HL-60 (cell line): Measurements from ENCODE around the gene HS3ST5.

Source experiments
- DNase-seq, 2 experiments: peaks; one replicate each; pipeline ENCODE4 v3.0.0-alpha.2; 2010 to 2020; ENCODE audit warnings: low read depth in 1 of 2, low spot score in 1 of 2
- H3K27ac ChIP-seq: fragments of 250-450 bp; sonication (Bioruptor Pico); replicated peaks from 2 replicates; pipeline ENCODE4 v1.5.1; 2020; ENCODE audit warnings: mild to moderate bottlenecking, moderate library complexity
- H3K27me3 ChIP-seq: fragments of 250-450 bp; sonication (Bioruptor Pico); 2 replicates; pipeline ENCODE4 v1.5.1; 2021; ENCODE audit warnings: mild to moderate bottlenecking, moderate library complexity; ENCODE audit not compliant: insufficient read depth, poor library complexity, severe bottlenecking
- H3K4me3 ChIP-seq: replicated peaks from 2 replicates; pipeline ENCODE4 v1.5.1; 2011; ENCODE audit warnings: mild to moderate bottlenecking, control low read depth, low read length; ENCODE audit not compliant: insufficient read depth
- GABPA ChIP-seq: IDR thresholded peaks from 2 replicates; pipeline ENCODE4 v1.6.1; 2012; ENCODE audit warnings: low read depth
- POLR2AphosphoS5 ChIP-seq: IDR thresholded peaks from 2 replicates; pipeline ENCODE4 v1.6.1; 2012; ENCODE audit warnings: low read depth
- SPI1 ChIP-seq: IDR thresholded peaks from 2 replicates; pipeline ENCODE4 v1.6.1; 2012; ENCODE audit warnings: low read depth, mild to moderate bottlenecking, borderline replicate concordance
- TF ChIP-seq, protein P1 (sequence below): IDR thresholded peaks from one replicate; pipeline ENCODE4 v1.5.1; 2011; ENCODE audit warnings: low read length, control low read depth, inconsistent platforms; ENCODE audit not compliant: insufficient read depth
- TF ChIP-seq, protein P2 (sequence below): IDR thresholded peaks from 2 replicates; pipeline ENCODE4 v1.6.1; 2012; ENCODE audit warnings: low read depth; ENCODE audit not compliant: insufficient replicate concordance

HS3ST5 gene

DNA sequence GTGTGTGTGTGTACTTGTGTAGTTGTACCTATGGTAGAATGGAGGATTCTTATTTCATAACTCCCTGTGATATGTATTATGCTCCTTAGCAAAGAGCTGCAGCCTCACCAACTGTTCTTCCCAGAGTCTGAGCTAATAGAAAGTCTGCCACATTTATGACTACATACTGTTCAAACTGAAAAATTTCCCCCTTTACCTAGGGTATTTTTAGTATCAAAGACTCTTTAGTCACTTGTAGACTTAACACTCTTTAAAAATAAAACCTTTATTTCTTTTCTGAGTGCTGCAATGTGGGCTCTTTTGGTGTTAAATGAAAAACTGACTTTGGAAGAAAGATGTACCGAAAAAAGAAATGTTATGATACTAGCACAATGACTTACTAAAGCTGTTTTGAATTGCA, 39.6 kb upstream of the HS3ST5 start:
- TF ChIP-seq, protein P1, sequence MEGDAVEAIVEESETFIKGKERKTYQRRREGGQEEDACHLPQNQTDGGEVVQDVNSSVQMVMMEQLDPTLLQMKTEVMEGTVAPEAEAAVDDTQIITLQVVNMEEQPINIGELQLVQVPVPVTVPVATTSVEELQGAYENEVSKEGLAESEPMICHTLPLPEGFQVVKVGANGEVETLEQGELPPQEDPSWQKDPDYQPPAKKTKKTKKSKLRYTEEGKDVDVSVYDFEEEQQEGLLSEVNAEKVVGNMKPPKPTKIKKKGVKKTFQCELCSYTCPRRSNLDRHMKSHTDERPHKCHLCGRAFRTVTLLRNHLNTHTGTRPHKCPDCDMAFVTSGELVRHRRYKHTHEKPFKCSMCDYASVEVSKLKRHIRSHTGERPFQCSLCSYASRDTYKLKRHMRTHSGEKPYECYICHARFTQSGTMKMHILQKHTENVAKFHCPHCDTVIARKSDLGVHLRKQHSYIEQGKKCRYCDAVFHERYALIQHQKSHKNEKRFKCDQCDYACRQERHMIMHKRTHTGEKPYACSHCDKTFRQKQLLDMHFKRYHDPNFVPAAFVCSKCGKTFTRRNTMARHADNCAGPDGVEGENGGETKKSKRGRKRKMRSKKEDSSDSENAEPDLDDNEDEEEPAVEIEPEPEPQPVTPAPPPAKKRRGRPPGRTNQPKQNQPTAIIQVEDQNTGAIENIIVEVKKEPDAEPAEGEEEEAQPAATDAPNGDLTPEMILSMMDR, result no peak
- TF ChIP-seq GABPA, result no peak
- TF ChIP-seq, protein P2, sequence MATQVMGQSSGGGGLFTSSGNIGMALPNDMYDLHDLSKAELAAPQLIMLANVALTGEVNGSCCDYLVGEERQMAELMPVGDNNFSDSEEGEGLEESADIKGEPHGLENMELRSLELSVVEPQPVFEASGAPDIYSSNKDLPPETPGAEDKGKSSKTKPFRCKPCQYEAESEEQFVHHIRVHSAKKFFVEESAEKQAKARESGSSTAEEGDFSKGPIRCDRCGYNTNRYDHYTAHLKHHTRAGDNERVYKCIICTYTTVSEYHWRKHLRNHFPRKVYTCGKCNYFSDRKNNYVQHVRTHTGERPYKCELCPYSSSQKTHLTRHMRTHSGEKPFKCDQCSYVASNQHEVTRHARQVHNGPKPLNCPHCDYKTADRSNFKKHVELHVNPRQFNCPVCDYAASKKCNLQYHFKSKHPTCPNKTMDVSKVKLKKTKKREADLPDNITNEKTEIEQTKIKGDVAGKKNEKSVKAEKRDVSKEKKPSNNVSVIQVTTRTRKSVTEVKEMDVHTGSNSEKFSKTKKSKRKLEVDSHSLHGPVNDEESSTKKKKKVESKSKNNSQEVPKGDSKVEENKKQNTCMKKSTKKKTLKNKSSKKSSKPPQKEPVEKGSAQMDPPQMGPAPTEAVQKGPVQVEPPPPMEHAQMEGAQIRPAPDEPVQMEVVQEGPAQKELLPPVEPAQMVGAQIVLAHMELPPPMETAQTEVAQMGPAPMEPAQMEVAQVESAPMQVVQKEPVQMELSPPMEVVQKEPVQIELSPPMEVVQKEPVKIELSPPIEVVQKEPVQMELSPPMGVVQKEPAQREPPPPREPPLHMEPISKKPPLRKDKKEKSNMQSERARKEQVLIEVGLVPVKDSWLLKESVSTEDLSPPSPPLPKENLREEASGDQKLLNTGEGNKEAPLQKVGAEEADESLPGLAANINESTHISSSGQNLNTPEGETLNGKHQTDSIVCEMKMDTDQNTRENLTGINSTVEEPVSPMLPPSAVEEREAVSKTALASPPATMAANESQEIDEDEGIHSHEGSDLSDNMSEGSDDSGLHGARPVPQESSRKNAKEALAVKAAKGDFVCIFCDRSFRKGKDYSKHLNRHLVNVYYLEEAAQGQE, result no peak
- TF ChIP-seq POLR2AphosphoS5, result no peak
- TF ChIP-seq SPI1, result no peak
- H3K4me3 ChIP-seq, result no peak overlapping the region
- no peaks in the 10 kb centered on the region for H3K27me3 ChIP-seq
- DNase-seq, result no peak
- H3K27ac ChIP-seq, result no peak overlapping the region

DNA sequence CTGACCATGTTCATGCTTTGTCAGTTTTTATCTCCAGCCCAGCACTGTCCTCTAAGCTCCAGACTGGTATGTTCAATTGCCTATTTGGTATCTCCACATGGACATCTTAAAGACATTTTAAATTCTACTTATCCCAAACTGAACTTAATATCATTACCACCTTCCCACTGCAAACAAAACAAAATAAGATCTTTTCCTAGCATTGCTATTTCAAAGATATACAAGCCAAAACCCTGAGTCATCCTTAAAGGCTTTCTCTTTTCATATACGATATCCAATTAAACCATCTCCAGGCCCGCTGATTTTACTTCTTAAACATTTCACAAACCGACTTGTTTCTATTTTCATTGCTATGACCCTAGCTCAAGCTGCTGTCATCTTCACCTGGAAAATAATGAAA, 35.1 kb upstream of the HS3ST5 start:
- Histone ChIP-seq H3K27ac (no peak overlapping the region), H3K27me3 (no peaks in the 10 kb centered on the region)
- no peak for DNase-seq

DNA sequence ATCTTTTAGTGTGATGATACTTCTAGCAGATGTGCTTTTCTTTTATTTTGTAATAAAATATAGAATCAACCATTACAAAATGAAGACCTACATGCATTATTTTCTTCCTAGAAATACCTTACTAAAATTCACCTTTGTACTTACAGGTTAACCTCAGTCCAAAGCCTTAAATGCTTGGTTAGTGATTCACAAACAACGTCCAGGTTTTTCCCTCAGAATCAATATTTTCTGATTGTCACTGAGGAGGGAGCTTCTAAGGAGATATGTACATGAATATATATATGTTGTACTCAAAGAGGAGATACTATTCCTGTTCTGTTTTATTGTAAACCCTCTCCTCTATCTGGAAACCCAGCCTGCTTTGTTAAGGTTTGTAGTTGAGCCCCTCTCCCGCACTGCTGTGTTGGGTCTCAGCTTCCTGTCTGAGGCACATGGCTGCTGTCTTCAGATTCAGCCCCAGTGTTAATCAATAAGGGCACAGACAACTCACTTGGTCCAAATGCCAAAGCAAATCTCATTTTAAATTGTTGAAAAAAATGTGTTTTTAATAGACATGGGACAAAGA, 33.9 kb upstream of the HS3ST5 start:
- H3K4me3 ChIP-seq, result no peak overlapping the region
- no peaks in the 10 kb centered on the region for H3K27me3 ChIP-seq
- no peak overlapping the region for H3K27ac ChIP-seq
- TF ChIP-seq SPI1, result no peak
- no peak for DNase-seq

More for the DNA sequence above, 35.1 kb upstream of the HS3ST5 start:
- TF ChIP-seq GABPA, result no peak
- TF ChIP-seq, protein P1, result no peak
- TF ChIP-seq, protein P2, result no peak
- TF ChIP-seq SPI1, result no peak
- no peak for TF ChIP-seq POLR2AphosphoS5
- H3K4me3 ChIP-seq, result no peak overlapping the region

DNA sequence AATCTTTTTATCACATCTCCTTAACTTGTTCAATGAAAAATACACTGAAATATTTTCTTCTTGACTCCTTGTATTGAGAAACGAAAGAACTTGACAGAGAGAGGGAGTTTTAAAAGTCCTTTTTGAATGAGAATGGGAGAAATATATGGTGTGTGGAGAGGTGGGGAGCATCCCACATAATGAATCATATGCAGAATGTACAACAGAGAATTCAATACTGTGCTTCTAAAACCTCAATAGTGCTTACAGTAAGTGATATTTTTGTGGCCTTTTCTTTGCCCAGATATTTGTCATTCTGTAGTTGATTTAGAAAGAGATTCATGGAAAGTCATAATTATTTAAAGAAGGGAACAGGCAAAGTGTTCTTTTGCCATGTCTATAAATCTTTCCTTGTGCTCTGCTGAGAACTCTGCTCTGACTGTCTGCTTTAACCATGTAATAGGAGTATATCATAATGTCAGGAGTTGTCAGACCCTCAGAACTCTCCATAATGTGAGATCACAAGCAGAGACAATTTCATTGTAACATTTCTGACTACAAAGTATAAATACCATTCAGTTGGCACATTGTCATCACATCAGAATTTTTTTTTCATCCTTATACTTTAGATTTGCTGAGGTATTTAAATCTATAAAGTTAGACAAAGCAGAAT, 32.8 kb upstream of the HS3ST5 start:
- DNase-seq, result no peak
- TF ChIP-seq, protein P1, result no peak
- TF ChIP-seq SPI1 (no peak), POLR2AphosphoS5 (no peak), GABPA (no peak)
- TF ChIP-seq, protein P2, result no peak

More for the DNA sequence above, 32.8 kb upstream of the HS3ST5 start:
- H3K27me3 ChIP-seq, result no peaks in the 10 kb centered on the region
- no peak overlapping the region for H3K27ac ChIP-seq
- no peak overlapping the region for H3K4me3 ChIP-seq
